PFSK-1 (cell line): ENCODE measurements around the gene MAPK1IP1L.

Source experiments
- FOXP2 ChIP-seq: optimal IDR thresholded peaks from 2 replicates; pipeline ENCODE3; 2011; ENCODE audit warnings: borderline replicate concordance, control low read depth, inconsistent platforms; ENCODE audit not compliant: insufficient read depth; ENCODE audit errors: extremely low read length, extremely low read depth
- POLR2AphosphoS5 ChIP-seq: IDR thresholded peaks from 2 replicates; pipeline ENCODE4 v1.6.1; 2012; ENCODE audit warnings: low read depth, mild to moderate bottlenecking, control low read depth, low read length, moderate library complexity
- REST ChIP-seq, 2 experiments: IDR thresholded peaks; 2 replicates each; pipeline versions ENCODE4 v1.6.1 to v1.8.0; 2011 to 2012; ENCODE audit warnings: low read depth in 2 of 2, low read length in 2 of 2, control low read depth in 1 of 2, inconsistent platforms in 1 of 2, mild to moderate bottlenecking in 1 of 2, moderate library complexity in 1 of 2; ENCODE audit not compliant: insufficient read depth in 1 of 2
- SIN3A ChIP-seq: IDR thresholded peaks from 2 replicates; pipeline ENCODE4 v1.6.1; 2012; ENCODE audit warnings: mild to moderate bottlenecking, low read length, moderate library complexity, borderline replicate concordance; ENCODE audit not compliant: insufficient read depth
- TAF1 ChIP-seq: IDR thresholded peaks from 2 replicates; pipeline ENCODE4 v1.6.1; 2012; ENCODE audit warnings: low read length, control low read depth, borderline replicate concordance; ENCODE audit not compliant: insufficient read depth

The MAPK1IP1L gene

GRCh38 chr14:55103971-55104954, 52.8 kb downstream of the MAPK1IP1L start:
- TF ChIP-seq FOXP2 (no peak), SIN3A (no peak), TAF1 (no peak), POLR2AphosphoS5 (no peak), REST (IDR thresholded peaks at IDR 0.05; ENCODE audit: insufficient read depth in 1 of 2, low read depth in 2 of 2, low read length in 2 of 2) (no peak)

- TF ChIP-seq TAF1: no peak
- no peak for TF ChIP-seq FOXP2
- TF ChIP-seq SIN3A: no peak
- no peak for TF ChIP-seq POLR2AphosphoS5
- TF ChIP-seq REST (IDR thresholded peaks at IDR 0.05; ENCODE audit: insufficient read depth in 1 of 2, low read depth in 2 of 2, low read length in 2 of 2): no peak
Measured at GRCh38 chr14:55105991-55106390, 54.5 kb downstream of the MAPK1IP1L start.

- TF ChIP-seq REST (IDR thresholded peaks at IDR 0.05; ENCODE audit: insufficient read depth in 1 of 2, low read depth in 2 of 2, low read length in 2 of 2) (peak in 1 of 2 experiments; percentile 29; a peak in 1 of 4 replicates), TAF1 (0 out of 2 replicates have a peak, but pooled peaks have one; percentile 24), SIN3A (0 out of 2 replicates have a peak, but pooled peaks have one; percentile 46), POLR2AphosphoS5 (no peak), FOXP2 (peak; percentile 70)
Measured at GRCh38 chr14:55107766-55108554, 56.5 kb downstream of the MAPK1IP1L start.

GRCh38 chr14:55109836-55110235, 58.4 kb downstream of the MAPK1IP1L start:
- TF ChIP-seq SIN3A: no peak
- no peak for TF ChIP-seq FOXP2
- no peak for TF ChIP-seq REST (IDR thresholded peaks at IDR 0.05; ENCODE audit: insufficient read depth in 1 of 2, low read depth in 2 of 2, low read length in 2 of 2)
- TF ChIP-seq POLR2AphosphoS5: no peak
- no peak for TF ChIP-seq TAF1
